ENCODE data around the gene FAM13A.

DNA sequence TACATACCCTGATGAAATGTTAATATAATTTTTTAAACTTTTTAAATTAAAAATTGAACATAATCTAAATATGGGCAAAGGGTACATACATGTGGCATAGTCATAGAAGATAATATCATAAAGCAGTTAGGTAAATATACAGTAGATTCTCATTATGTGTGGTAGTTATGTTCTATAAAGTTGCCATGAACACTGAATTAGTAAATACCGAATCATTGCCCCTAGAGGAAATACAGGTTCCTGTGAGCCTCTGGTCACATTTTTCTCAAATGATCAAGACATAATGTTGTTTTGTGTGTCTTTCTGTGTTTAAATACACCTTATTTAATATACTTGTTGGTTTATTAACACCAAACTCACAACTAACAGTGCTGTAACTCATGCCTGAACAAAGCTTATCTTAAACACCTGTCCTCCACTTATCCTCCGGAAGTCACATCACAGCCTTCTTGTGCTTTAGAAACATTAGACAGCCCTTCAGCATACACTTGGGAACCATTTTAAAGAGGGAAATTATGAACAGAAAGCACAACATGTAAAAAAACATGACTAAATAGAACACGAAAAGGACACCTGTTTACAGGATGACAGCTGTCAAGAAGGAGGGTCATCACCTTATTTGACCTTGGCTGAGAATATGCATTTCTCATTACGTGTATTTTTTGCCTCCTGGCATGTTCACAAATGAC, 190.0 kb downstream of the FAM13A start:
- TF ChIP-seq CTCF (IDR thresholded peaks at IDR 0.05; ENCODE audit: insufficient read depth, low read length, poor library complexity, severe bottlenecking) (no peak), EZH2phosphoT487 (conservative IDR thresholded peaks at IDR 0.05; ENCODE audit: low read length) (no peak)
